GM12878 (cell line): Measurements from ENCODE around the gene STRIP2. TPM values are rescaled to one million over a fixed set of nuclear protein-coding genes. Genes with fewer than 3 reads are reported as not detected.

Source experiments
- ATAC-seq: fragments of 200-7000 bp; cut with Tn5 transposase; 3 replicates; pipeline ENCODE4 v1.9.1; 2020; ENCODE audit warnings: mild to moderate bottlenecking, moderate library complexity
- BruUV-seq: library from RNA; stranded (reverse); fragments of 400-500 nt; replicated peaks from 2 replicates; lab custom pipeline; 2021; lab: Mats Ljungman, UMichigan
- CTCF ChIA-PET: fragments of 300-600 bp; sonication (Branson Sonifier 250); formaldehyde crosslinking; extraction: SDS; loops from one replicate; lab custom pipeline; 2021; ENCODE audit warnings: inconsistent platforms; lab: Yijun Ruan, JAX
- POLR2A ChIA-PET: fragments of 350-600 bp; formaldehyde crosslinking; extraction: SDS; loops from one replicate; lab custom pipeline; 2021; ENCODE audit warnings: inconsistent platforms; lab: Charles Lee
- RAD21 ChIA-PET: fragments of 300-600 bp; sonication (Branson Sonifier 250); formaldehyde crosslinking; loops from one replicate; lab custom pipeline; 2023; ENCODE audit warnings: antibody characterized with exemption; ENCODE audit not compliant: unreplicated experiment; lab: Charles Lee
- SMC1A ChIA-PET: fragments of 300-600 bp; sonication (Branson Sonifier 250); formaldehyde crosslinking; loops from one replicate; lab custom pipeline; 2023; ENCODE audit not compliant: unreplicated experiment, uncharacterized antibody; lab: Charles Lee
- DNase-seq: peaks from one replicate; pipeline ENCODE4 v3.0.0-alpha.2; 2011; ENCODE audit warnings: low read depth, low spot score
- FAIRE-seq: peaks from 3 replicates; lab custom pipeline; 2011; peaks lifted over from hg19 to GRCh38; lab: Jason Lieb, UNC
- H2AFZ ChIP-seq: 2 replicates; pipeline ENCODE4 v1.6.0; 2011; ENCODE audit warnings: low read depth, low read length, control low read depth; ENCODE audit not compliant: control insufficient read depth
- H3K27ac ChIP-seq: 2 replicates; pipeline ENCODE4 v1.5.1; 2011; ENCODE audit warnings: control low read depth; ENCODE audit not compliant: control insufficient read depth, insufficient read depth
- H3K27me3 ChIP-seq, 2 experiments: replicated peaks in 1 of 2; 2 replicates each; pipeline versions ENCODE4 v1.6.0 to v1.6.1; 2011; ENCODE audit warnings: low read length in 1 of 2; ENCODE audit not compliant: control insufficient read depth in 2 of 2, insufficient read depth in 2 of 2
- H3K36me3 ChIP-seq, 2 experiments: 2 replicates each; pipeline ENCODE4 v1.5.1; 2011; ENCODE audit warnings: low read length in 1 of 2; ENCODE audit not compliant: control insufficient read depth in 2 of 2, insufficient read depth in 2 of 2
- H3K4me1 ChIP-seq: 2 replicates; pipeline ENCODE4 v1.6.1; 2011; ENCODE audit warnings: mild to moderate bottlenecking, low read length, moderate library complexity, mixed read lengths; ENCODE audit not compliant: control insufficient read depth, insufficient read depth
- H3K4me2 ChIP-seq: 2 replicates; pipeline ENCODE4 v1.6.0; 2011; ENCODE audit warnings: control low read depth; ENCODE audit not compliant: control insufficient read depth, insufficient read depth
- H3K4me3 ChIP-seq: fragments of 200-600 bp; sonication (generic); 2 replicates; pipeline ENCODE4 v1.5.1; 2016
- H3K79me2 ChIP-seq: 2 replicates; pipeline ENCODE4 v1.6.0; 2011; ENCODE audit warnings: low read length; ENCODE audit not compliant: control insufficient read depth, insufficient read depth
- H3K9ac ChIP-seq: 2 replicates; pipeline ENCODE4 v1.8.0; 2011; ENCODE audit warnings: low read length, control low read depth, mixed read lengths; ENCODE audit not compliant: control insufficient read depth, insufficient read depth
- H3K9me3 ChIP-seq: replicated peaks from 3 replicates; pipeline ENCODE4 v1.5.1; 2011; ENCODE audit warnings: mild to moderate bottlenecking, low read length; ENCODE audit not compliant: control insufficient read depth, insufficient read depth
- H4K20me1 ChIP-seq: 2 replicates; pipeline ENCODE4 v1.6.0; 2011; ENCODE audit not compliant: control insufficient read depth, insufficient read depth
- BACH1 ChIP-seq: fragments of 450-650 bp; IDR thresholded peaks from 2 replicates; pipeline ENCODE4 v1.6.1; 2017; ENCODE audit warnings: mild to moderate bottlenecking, borderline replicate concordance
- BCL11A ChIP-seq: IDR thresholded peaks from 2 replicates; pipeline ENCODE4 v1.6.1; 2011; ENCODE audit warnings: low read depth, low read length
- FOXM1 ChIP-seq: IDR thresholded peaks from 2 replicates; pipeline ENCODE4 v1.6.1; 2012; ENCODE audit warnings: low read depth, mild to moderate bottlenecking, inconsistent platforms, low read length, moderate library complexity
- HDAC2 ChIP-seq: fragments of 200-600 bp; sonication (generic); IDR thresholded peaks from 2 replicates; pipeline ENCODE4 v1.6.1; 2017
- HDAC6 ChIP-seq: fragments of 200-600 bp; sonication (generic); IDR thresholded peaks from one replicate; pipeline ENCODE4 v1.8.0; 2017; ENCODE audit warnings: antibody characterized with exemption; ENCODE audit not compliant: unreplicated experiment
- HDGF ChIP-seq: fragments of 450-650 bp; IDR thresholded peaks from 2 replicates; pipeline ENCODE4 v1.6.1; 2016; ENCODE audit warnings: antibody characterized with exemption
- RAD21 ChIP-seq: IDR thresholded peaks from 2 replicates; pipeline ENCODE4 v1.6.1; 2011; ENCODE audit warnings: mild to moderate bottlenecking, low read depth, low read length, moderate library complexity; ENCODE audit not compliant: insufficient read depth
- RELA ChIP-seq: fragments of 450-650 bp; IDR thresholded peaks from 2 replicates; pipeline ENCODE4 v1.8.0; 2014; ENCODE audit warnings: borderline replicate concordance; ENCODE audit not compliant: partially characterized antibody
- SRF ChIP-seq, 2 experiments: IDR thresholded peaks; 2 replicates each; pipeline ENCODE4 v1.6.1; 2011; ENCODE audit warnings: low read depth in 2 of 2, low read length in 2 of 2, mild to moderate bottlenecking in 1 of 2, moderate library complexity in 1 of 2
- SUZ12 ChIP-seq: fragments of 200-600 bp; sonication (generic); IDR thresholded peaks from one replicate; pipeline ENCODE4 v1.6.1; 2018; ENCODE audit warnings: antibody characterized with exemption, mild to moderate bottlenecking; ENCODE audit not compliant: unreplicated experiment
- ZBTB33 ChIP-seq: fragments of 450-650 bp; IDR thresholded peaks from 2 replicates; pipeline ENCODE4 v1.6.1; 2017; ENCODE audit warnings: mild to moderate bottlenecking
- ZNF384 ChIP-seq: IDR thresholded peaks from 2 replicates; pipeline ENCODE4 v1.6.1; 2012; ENCODE audit warnings: low read depth, mild to moderate bottlenecking, low read length, improper control_type of control experiment, borderline replicate concordance
- ZNF622 ChIP-seq: fragments of 450-650 bp; IDR thresholded peaks from 2 replicates; pipeline ENCODE4 v1.6.1; 2017; ENCODE audit warnings: mild to moderate bottlenecking, inconsistent platforms
- ZSCAN29 ChIP-seq: fragments of 450-650 bp; IDR thresholded peaks from 2 replicates; pipeline ENCODE4 v1.6.1; 2017; ENCODE audit warnings: mild to moderate bottlenecking, moderate library complexity
- WGBS: methylation state at CpG from one replicate; pipeline ENCODE4 v1.1.6; 2016; ENCODE audit warnings: low lambda C conversion rate; ENCODE audit not compliant: insufficient replicate concordance, insufficient coverage; ENCODE audit errors: missing lambda C conversion rate; 5-methylcytosine and 5-hydroxymethylcytosine counted together
- in situ Hi-C: fragments of 300-500 bp; cut with MboI; formaldehyde crosslinking; loops from 9 replicates; pipeline ENCODE4 v1.14.3; 2018; ENCODE audit warnings: mixed read lengths
- intact Hi-C: fragments of 100-400 bp; cut with micrococcal nuclease; formaldehyde crosslinking; loops from one replicate; pipeline ENCODE4 v1.14.2; 2022; ENCODE audit not compliant: unreplicated experiment
- polyA plus RNA-seq, 11 experiments: library from polyadenylated mRNA; depleted of rRNA in 4 of 11; unstranded in 6 of 11; stranded (reverse) in 5 of 11; fragments of >200 nt; fragmentation: Nextera tagmentation in 4 of 11; fragmentation: Illumina TruSeq in 1 of 11; extraction: Ambion mirVana in 4 of 11; extraction: Trizol in 1 of 11; gene quantifications; 1 replicate in 1 of 11; 2 replicates in 10 of 11; pipeline versions ENCODE4 v1.2.1 to v1.2.3, GENCODE V29; 2011 to 2016; ENCODE audit warnings: inconsistent platforms in 2 of 11, missing spikeins in 2 of 11, low read depth in 1 of 11
- total RNA-seq, 4 experiments: library from RNA; depleted of rRNA in 3 of 4; stranded (reverse); fragments of >200 nt in 3 of 4; fragmentation: Illumina TruSeq in 1 of 4; extraction: Trizol in 1 of 4; gene quantifications; 2 replicates each; pipeline versions ENCODE4 v1.2.1 to v1.2.3, GENCODE V29; 2013 to 2021

STRIP2 gene
- total and polyA plus RNA-seq, 10 of the 15 experiments (the other 5 are each of a cell fraction or from before 2014, with no cell fraction given), result 0.48 to 5.8 (median 1.8) TPM

DNA sequence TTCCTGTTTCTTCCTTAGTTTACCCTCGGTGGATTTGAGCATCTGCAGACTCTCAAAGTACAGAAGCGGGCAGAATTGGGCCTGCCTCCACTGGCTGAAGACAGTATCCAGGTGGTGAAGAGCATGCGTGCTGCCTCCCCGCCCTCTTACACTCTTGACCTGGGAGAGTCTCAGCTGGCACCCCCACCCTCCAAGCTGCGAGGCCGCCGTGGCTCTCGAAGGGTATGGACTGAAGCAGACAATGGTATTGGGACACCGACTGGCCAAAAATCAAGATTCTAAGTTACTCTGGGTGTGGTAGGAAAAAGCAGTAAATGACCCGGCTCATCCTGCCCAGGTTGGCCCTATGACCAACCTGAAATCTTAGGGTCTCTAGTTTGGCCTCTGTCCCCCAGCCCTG lies 22.2 kb downstream of the STRIP2 start:
- H3K36me3 ChIP-seq, result no peaks in the 10 kb centered on the region
- H3K9ac ChIP-seq, result no peak overlapping the region
- ChIA-PET POLR2A (no interaction called here), SMC1A (no interaction called here), CTCF (no interaction called here), RAD21 (no interaction called here)
- no peaks in the 10 kb centered on the region for H3K79me2 ChIP-seq
- no peak overlapping the region for H3K4me3 ChIP-seq
- WGBS, result 91% methylated on average over 7 of the region's 10 CpGs
- intact Hi-C loops (no loop called here), in situ Hi-C loops (no loop called here)
- H3K4me1 ChIP-seq, result no peaks in the 10 kb centered on the region
- no peaks in the 10 kb centered on the region for H4K20me1 ChIP-seq
- no peaks in the 10 kb centered on the region for H3K27me3 ChIP-seq
- FAIRE-seq (no peak), DNase-seq (no peak), ATAC-seq (no peak)
- TF ChIP-seq ZNF384 (no peak), HDAC2 (no peak), ZNF622 (no peak), HDGF (no peak), RAD21 (no peak), SRF (IDR thresholded peaks at IDR 0.05; ENCODE audit: low read depth in 2 of 2, low read length in 2 of 2) (no peak), RELA (no peak)
- BruUV-seq, result no TSS peak
- no peak overlapping the region for H3K27ac ChIP-seq
- H3K9me3 ChIP-seq, result no peaks in the 10 kb centered on the region
- H3K4me2 ChIP-seq, result no peak overlapping the region
- H2AFZ ChIP-seq, result no peak overlapping the region

GRCh38 chr7:129457101-129457500 lies 22.9 kb downstream of the STRIP2 start:
- ChIA-PET CTCF (no interaction called here), POLR2A (no interaction called here), SMC1A (no interaction called here), RAD21 (no interaction called here)
- Histone ChIP-seq H3K27me3 (no peaks in the 10 kb centered on the region), H3K9me3 (no peaks in the 10 kb centered on the region), H3K27ac (no peak overlapping the region), H2AFZ (no peak overlapping the region), H3K9ac (no peak overlapping the region), H3K79me2 (no peaks in the 10 kb centered on the region), H3K4me3 (no peak overlapping the region), H3K4me1 (no peaks in the 10 kb centered on the region), H3K36me3 (no peaks in the 10 kb centered on the region), H3K4me2 (no peak overlapping the region), H4K20me1 (no peaks in the 10 kb centered on the region)
- in situ Hi-C loops (no loop called here), intact Hi-C loops (no loop called here)
- TF ChIP-seq BACH1 (no peak), ZBTB33 (no peak), ZNF622 (no peak), BCL11A (no peak), HDAC6 (no peak), ZSCAN29 (no peak), SUZ12 (no peak), FOXM1 (no peak)
- WGBS, result 72% methylated on average over 3 of the region's 3 CpGs
- FAIRE-seq (no peak), ATAC-seq (no peak), DNase-seq (no peak)
- no TSS peak for BruUV-seq
